Thoracic aorta (tissue), 2 donors: ENCODE results near the gene GALNT2. TPM values are rescaled to one million over a fixed set of nuclear protein-coding genes. Genes with fewer than 3 reads are reported as not detected.

Experiments
- ATAC-seq: fragments of 150-250 bp; one replicate; pipeline ENCODE4 v1.8.0; 2017; ENCODE audit warnings: low read depth; ENCODE audit not compliant: insufficient number of reproducible peaks, low FRiP score
- DNase-seq: peaks from one replicate; pipeline ENCODE4 v3.0.0-alpha.2; 2020; ENCODE audit warnings: low spot score
- H3K27ac ChIP-seq, 2 donors: fragments of 200-600 bp; sonication (generic); 1 replicate in 1 of 2; 2 replicates in 1 of 2; pipeline ENCODE4 v1.5.1; 2016; ENCODE audit warnings: mild to moderate bottlenecking in 2 of 2, moderate library complexity in 2 of 2
- H3K27me3 ChIP-seq: fragments of 200-600 bp; sonication (generic); replicated peaks from 2 replicates; pipeline ENCODE4 v1.6.0; 2016; ENCODE audit warnings: mild to moderate bottlenecking; ENCODE audit not compliant: insufficient read depth
- H3K36me3 ChIP-seq: fragments of 200-600 bp; sonication (generic); one replicate; pipeline ENCODE4 v1.5.1; 2016
- H3K4me1 ChIP-seq, 2 donors: fragments of 200-600 bp; sonication (generic); 1 replicate in 1 of 2; 2 replicates in 1 of 2; pipeline versions ENCODE4 v1.5.1 to v1.6.0; 2016; ENCODE audit warnings: low read depth in 2 of 2, mild to moderate bottlenecking in 1 of 2; ENCODE audit not compliant: control insufficient read depth in 1 of 2
- H3K4me3 ChIP-seq: fragments of 200-600 bp; sonication (generic); 2 replicates; pipeline ENCODE4 v1.5.1; 2016; ENCODE audit warnings: mild to moderate bottlenecking
- H3K9me3 ChIP-seq: fragments of 200-600 bp; sonication (generic); 2 replicates; pipeline ENCODE4 v1.5.1; 2016
- total RNA-seq, 2 donors: library from RNA; depleted of rRNA; stranded (reverse); fragments of >200 nt; gene quantifications; one replicate each; pipeline versions ENCODE4 v1.1.0 to v1.2.3, GENCODE V29; 2016
- TF ChIP-seq, protein P1 (sequence below): fragments of 200-600 bp; sonication (generic); IDR thresholded peaks from one replicate; pipeline ENCODE4 v1.5.1; 2019; ENCODE audit warnings: antibody characterized with exemption

GALNT2 gene
- total RNA-seq, 2 donors from 2014 or later: 113 to 148 TPM

DNA sequence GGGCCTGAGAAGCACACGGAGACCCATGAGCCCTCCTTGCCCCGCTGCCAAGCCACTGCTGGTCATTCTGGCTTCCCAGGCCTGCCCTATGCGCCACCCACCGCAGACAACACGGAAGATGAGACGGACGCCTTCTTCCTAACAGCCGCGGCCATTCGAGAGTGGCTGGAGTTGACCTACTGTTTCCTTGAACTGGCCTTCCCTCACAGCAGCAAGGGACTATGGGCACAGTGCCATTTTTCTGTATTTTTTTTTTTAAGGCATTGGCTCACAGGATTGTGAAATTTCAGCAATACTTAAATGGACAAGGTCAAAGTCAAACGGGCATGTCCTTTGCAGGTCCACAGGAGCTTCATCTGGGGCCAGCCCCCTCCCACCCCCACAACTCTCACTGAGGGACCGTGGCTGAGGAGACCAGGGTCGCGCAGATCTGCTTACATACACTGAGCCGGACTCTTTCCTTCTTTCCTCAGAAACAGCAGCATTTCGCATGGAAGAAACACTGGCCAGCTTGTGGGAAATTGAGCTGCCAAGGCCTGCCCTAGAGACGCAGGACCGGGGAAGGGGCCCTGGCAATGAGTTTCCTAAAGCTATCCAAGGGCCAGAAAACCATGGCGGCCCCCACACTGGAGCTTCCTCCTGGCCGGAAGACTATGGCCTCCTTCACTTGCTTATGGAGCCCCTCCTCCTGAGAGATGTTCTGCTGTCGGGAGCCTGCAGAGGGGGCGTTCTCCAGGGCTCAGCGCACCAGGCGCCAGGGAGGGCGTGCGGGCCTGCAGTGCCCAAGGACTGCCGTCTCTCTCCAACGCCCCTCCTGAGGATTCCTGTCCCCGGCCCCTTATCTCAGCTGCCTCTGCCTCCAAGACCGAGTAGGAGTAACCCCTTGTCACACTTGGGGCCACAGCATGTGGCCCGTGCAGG is 260.2 kb downstream of the GALNT2 start:
- DNase-seq (no peak), ATAC-seq (no peak)
- Histone ChIP-seq H3K4me3 (no peak overlapping the region), H3K9me3 (no peaks in the 10 kb centered on the region), H3K27ac (no peak overlapping the region), H3K27me3 (no peaks in the 10 kb centered on the region), H3K36me3 (no peaks in the 10 kb centered on the region), H3K4me1 (no peaks in the 10 kb centered on the region)
- TF ChIP-seq, protein P1, sequence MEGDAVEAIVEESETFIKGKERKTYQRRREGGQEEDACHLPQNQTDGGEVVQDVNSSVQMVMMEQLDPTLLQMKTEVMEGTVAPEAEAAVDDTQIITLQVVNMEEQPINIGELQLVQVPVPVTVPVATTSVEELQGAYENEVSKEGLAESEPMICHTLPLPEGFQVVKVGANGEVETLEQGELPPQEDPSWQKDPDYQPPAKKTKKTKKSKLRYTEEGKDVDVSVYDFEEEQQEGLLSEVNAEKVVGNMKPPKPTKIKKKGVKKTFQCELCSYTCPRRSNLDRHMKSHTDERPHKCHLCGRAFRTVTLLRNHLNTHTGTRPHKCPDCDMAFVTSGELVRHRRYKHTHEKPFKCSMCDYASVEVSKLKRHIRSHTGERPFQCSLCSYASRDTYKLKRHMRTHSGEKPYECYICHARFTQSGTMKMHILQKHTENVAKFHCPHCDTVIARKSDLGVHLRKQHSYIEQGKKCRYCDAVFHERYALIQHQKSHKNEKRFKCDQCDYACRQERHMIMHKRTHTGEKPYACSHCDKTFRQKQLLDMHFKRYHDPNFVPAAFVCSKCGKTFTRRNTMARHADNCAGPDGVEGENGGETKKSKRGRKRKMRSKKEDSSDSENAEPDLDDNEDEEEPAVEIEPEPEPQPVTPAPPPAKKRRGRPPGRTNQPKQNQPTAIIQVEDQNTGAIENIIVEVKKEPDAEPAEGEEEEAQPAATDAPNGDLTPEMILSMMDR: no peak

DNA sequence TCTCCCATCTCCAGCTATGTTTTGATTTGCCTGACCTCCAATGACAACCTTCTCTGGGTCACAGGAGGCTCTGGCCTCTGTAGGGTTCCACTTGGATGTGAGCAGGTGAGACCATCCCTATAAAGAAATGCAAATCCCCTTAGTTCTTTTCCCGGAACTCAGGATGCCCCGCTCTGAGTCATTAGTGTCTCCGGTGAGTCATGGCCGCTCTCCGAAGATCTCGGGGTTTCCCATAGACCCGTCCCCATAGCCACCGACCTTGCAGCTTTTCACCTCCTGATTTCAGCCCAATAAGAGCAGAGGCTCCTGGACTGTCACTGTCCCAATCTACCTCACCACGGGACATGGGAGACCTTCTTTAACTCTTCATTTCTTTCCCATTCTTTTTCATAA is 260.9 kb downstream of the GALNT2 start:
- TF ChIP-seq, protein P1: no peak
- Histone ChIP-seq H3K9me3 (no peaks in the 10 kb centered on the region), H3K4me1 (no peaks in the 10 kb centered on the region), H3K4me3 (no peak overlapping the region), H3K27me3 (no peaks in the 10 kb centered on the region), H3K36me3 (no peaks in the 10 kb centered on the region), H3K27ac (no peak overlapping the region)
- DNase-seq (no peak), ATAC-seq (no peak)

DNA sequence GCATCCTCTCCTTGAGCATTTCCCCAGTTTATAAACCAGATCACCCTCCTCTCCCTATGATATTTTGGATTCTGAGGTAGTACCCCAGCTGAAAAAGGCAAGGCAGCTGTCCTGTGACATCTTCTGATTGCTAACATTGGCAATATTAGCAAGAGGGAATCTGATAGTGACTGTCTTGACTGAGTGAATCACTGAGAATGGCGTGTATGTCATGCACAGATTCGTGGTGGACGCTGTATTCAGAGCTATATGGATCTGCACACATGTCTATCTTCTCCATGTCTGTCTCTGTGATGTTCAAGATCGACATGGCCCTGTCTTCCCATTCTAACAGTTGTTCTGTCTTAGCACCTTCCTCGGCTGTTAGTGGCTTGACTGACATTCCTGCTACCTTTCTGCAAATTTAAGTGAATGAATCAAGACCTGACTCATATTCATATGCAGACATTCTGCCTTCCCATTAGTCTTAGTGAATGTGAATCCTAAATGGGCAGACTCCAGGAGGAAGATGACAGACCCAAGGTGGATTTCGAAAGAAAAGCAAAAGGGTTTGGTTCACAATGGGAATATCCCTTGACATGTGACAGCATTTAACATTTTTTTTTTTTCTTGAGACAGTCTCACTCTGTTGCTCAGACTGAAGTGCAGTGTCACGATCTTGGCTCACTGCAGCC is 261.4 kb downstream of the GALNT2 start:
- TF ChIP-seq, protein P1: no peak
- H3K9me3 ChIP-seq: no peaks in the 10 kb centered on the region
- peaks cover 0 to 2% of the 10 kb centered on the region in 2 donors for H3K4me1 ChIP-seq
- H3K36me3 ChIP-seq: no peaks in the 10 kb centered on the region
- no peak overlapping the region for H3K27ac ChIP-seq
- no peaks in the 10 kb centered on the region for H3K27me3 ChIP-seq
- no peak for DNase-seq
- no peak for ATAC-seq
- H3K4me3 ChIP-seq: no peak overlapping the region

DNA sequence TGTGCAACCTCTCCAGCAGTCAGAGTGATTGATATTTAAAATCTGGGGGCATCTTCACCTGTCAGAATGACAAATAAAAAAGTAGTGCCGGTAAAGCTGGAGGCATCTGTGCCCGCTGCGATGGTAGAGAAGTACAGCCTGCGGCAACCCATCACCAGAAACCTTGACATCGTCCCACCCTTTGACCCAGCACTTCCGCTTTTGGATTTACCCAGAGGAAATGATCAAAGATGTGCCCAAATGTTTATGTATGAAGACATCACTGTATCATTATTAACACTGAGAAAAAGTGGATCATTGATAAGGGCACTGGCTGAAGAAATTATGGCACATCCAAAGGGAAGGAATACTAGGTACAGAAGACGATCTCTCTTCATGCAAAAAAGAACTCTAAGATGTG is 263.1 kb downstream of the GALNT2 start:
- Histone ChIP-seq H3K27me3 (no peaks in the 10 kb centered on the region), H3K9me3 (no peaks in the 10 kb centered on the region), H3K4me1 (peaks cover 0 to 13% of the 10 kb centered on the region in 2 donors), H3K4me3 (no peak overlapping the region), H3K36me3 (no peaks in the 10 kb centered on the region), H3K27ac (no peak overlapping the region)
- DNase-seq (no peak), ATAC-seq (no peak)
- TF ChIP-seq, protein P1: no peak
